ENCODE measurements around the gene CD38. TPM values are rescaled to one million over a fixed set of nuclear protein-coding genes. Genes with fewer than 3 reads are reported as not detected.
A peak's percentile ranks its signal among the peaks of the same experiment; 100 is the strongest.

CD38 gene
- total and polyA plus RNA-seq, 4 donors = 3.2 to 9.4 (median 5.3) TPM

DNA sequence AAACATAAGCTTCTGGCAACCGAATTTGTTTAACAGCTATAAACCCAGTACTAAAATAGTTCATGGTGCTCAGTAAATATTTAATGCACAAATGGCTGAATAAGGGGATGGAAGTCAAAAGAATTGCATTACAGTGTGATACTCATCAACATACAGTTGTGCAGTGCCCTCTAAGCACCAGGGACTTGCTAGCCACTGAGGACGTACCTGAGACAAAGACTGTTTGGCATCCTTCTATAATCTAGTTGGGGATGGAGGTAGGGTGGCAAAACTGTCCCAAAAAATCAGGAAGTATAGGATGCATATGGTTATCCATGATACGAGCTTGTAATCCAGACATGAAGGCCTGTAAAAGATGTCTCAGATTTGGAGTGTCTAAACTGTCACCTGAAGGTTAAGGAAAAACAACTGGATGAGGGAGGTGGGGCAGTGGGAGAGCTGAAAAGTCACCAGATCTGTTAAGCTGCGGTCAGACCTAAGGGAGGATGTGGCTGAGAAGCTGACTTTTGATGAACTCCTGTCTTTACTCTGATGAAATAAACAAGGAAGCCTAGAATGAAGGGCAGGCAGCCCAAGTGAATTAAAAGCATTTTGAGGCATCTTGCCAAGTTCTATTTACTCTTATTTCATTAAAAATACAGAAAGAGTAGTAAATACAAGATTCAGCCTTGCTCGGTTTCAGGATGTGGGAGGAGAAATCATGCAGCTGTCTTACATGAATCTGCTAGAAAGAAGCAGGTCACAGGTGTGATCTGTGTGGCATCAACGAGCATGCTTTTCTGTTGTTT is 12.0 kb upstream of the CD38 start:
- no peak overlapping the region for H3K4me3 ChIP-seq (ENCODE audit: low read depth in 1 of 3, low read length in 3 of 3)
- no peak for DNase-seq (ENCODE audit: low spot score)
- TF ChIP-seq FOXA2 (IDR thresholded peaks at IDR 0.05) = no peak
- no peak for TF ChIP-seq HNF4A (conservative IDR thresholded peaks at IDR 0.05)
- TF ChIP-seq RXRA (IDR thresholded peaks at IDR 0.05) = no peak
- TF ChIP-seq, protein P1, sequence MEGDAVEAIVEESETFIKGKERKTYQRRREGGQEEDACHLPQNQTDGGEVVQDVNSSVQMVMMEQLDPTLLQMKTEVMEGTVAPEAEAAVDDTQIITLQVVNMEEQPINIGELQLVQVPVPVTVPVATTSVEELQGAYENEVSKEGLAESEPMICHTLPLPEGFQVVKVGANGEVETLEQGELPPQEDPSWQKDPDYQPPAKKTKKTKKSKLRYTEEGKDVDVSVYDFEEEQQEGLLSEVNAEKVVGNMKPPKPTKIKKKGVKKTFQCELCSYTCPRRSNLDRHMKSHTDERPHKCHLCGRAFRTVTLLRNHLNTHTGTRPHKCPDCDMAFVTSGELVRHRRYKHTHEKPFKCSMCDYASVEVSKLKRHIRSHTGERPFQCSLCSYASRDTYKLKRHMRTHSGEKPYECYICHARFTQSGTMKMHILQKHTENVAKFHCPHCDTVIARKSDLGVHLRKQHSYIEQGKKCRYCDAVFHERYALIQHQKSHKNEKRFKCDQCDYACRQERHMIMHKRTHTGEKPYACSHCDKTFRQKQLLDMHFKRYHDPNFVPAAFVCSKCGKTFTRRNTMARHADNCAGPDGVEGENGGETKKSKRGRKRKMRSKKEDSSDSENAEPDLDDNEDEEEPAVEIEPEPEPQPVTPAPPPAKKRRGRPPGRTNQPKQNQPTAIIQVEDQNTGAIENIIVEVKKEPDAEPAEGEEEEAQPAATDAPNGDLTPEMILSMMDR (IDR thresholded peaks at IDR 0.05; ENCODE audit: low read depth, low read length, missing input control) = no peak
- TF ChIP-seq, protein P2, sequence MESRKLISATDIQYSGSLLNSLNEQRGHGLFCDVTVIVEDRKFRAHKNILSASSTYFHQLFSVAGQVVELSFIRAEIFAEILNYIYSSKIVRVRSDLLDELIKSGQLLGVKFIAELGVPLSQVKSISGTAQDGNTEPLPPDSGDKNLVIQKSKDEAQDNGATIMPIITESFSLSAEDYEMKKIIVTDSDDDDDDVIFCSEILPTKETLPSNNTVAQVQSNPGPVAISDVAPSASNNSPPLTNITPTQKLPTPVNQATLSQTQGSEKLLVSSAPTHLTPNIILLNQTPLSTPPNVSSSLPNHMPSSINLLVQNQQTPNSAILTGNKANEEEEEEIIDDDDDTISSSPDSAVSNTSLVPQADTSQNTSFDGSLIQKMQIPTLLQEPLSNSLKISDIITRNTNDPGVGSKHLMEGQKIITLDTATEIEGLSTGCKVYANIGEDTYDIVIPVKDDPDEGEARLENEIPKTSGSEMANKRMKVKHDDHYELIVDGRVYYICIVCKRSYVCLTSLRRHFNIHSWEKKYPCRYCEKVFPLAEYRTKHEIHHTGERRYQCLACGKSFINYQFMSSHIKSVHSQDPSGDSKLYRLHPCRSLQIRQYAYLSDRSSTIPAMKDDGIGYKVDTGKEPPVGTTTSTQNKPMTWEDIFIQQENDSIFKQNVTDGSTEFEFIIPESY (IDR thresholded peaks at IDR 0.05) = no peak
- no peak for TF ChIP-seq FOXA1 (IDR thresholded peaks at IDR 0.05)
- TF ChIP-seq SP1 (IDR thresholded peaks at IDR 0.05) = no peak
- TF ChIP-seq EGR1 (IDR thresholded peaks at IDR 0.05; ENCODE audit: low read depth in 2 of 2) = no peak
- TF ChIP-seq HNF4G (IDR thresholded peaks at IDR 0.05) = no peak
- no peak for TF ChIP-seq JUND (IDR thresholded peaks at IDR 0.05)
- TF ChIP-seq, protein P3, sequence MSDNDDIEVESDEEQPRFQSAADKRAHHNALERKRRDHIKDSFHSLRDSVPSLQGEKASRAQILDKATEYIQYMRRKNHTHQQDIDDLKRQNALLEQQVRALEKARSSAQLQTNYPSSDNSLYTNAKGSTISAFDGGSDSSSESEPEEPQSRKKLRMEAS (IDR thresholded peaks at IDR 0.05) = no peak
- WGBS = 60% methylated on average over 6 of the region's 6 CpGs
- H3K4me1 ChIP-seq (ENCODE audit: control insufficient read depth in 4 of 4, insufficient read depth in 4 of 4, low read length in 3 of 4) = peaks cover 0 to 4% (median 0%) of the 10 kb centered on the region in 4 donors
- peak overlapping the region in 1 of 2 donors; percentile 20 for H3K27ac ChIP-seq (ENCODE audit: low read depth in 1 of 2, low read length in 2 of 2)
- H3K9me3 ChIP-seq (ENCODE audit: control insufficient read depth in 4 of 4, low read length in 3 of 4) = no peaks in the 10 kb centered on the region
- no peak overlapping the region for H3K9ac ChIP-seq (ENCODE audit: low read depth in 1 of 2, low read length in 2 of 2)
- H3K27me3 ChIP-seq (ENCODE audit: control insufficient read depth in 4 of 4, insufficient read depth in 4 of 4, low read length in 3 of 4) = no peaks in the 10 kb centered on the region
- H3K36me3 ChIP-seq (ENCODE audit: control insufficient read depth in 4 of 4, insufficient read depth in 3 of 4, low read depth in 1 of 4, low read length in 3 of 4) = no peaks in the 10 kb centered on the region

DNA sequence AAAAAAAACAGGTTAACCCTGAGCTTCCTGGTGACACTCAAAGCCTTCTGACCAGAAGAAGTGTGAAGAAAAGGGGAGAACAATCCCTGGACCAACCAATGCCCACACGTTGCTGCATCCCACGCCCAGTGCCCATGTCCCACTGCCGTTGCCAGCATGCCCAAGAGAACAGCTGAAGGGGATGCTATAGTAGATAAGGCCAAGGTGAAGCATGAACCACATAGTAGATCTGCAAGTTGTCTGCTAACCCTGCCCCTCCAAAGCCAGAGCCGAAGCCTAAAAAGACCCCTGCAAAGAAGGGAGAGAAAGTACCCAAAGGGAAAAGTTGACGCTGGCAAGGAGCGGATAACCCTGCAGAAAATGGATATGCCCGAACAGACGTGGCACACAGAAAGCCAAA is 11.3 kb upstream of the CD38 start:
- no peaks in the 10 kb centered on the region for H3K36me3 ChIP-seq (ENCODE audit: control insufficient read depth in 4 of 4, insufficient read depth in 3 of 4, low read depth in 1 of 4, low read length in 3 of 4)
- no peaks in the 10 kb centered on the region for H3K9me3 ChIP-seq (ENCODE audit: control insufficient read depth in 4 of 4, low read length in 3 of 4)
- no peak overlapping the region for H3K9ac ChIP-seq (ENCODE audit: low read depth in 1 of 2, low read length in 2 of 2)
- H3K27me3 ChIP-seq (ENCODE audit: control insufficient read depth in 4 of 4, insufficient read depth in 4 of 4, low read length in 3 of 4) = no peaks in the 10 kb centered on the region
- 87% methylated on average over 8 of the region's 8 CpGs for WGBS
- TF ChIP-seq GABPA (IDR thresholded peaks at IDR 0.05 in 1 of 2, conservative IDR thresholded peaks at IDR 0.05 in 1 of 2) (no peak), FOXA1 (IDR thresholded peaks at IDR 0.05) (no peak), HNF4G (IDR thresholded peaks at IDR 0.05) (no peak), EGR1 (IDR thresholded peaks at IDR 0.05; ENCODE audit: low read depth in 2 of 2) (no peak), JUND (IDR thresholded peaks at IDR 0.05) (no peak)
- TF ChIP-seq, protein P4, sequence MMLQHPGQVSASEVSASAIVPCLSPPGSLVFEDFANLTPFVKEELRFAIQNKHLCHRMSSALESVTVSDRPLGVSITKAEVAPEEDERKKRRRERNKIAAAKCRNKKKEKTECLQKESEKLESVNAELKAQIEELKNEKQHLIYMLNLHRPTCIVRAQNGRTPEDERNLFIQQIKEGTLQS (IDR thresholded peaks at IDR 0.05) = no peak
- TF ChIP-seq, protein P2 (IDR thresholded peaks at IDR 0.05) = no peak
- H3K27ac ChIP-seq (ENCODE audit: low read depth in 1 of 2, low read length in 2 of 2) = no peak overlapping the region
- H3K4me1 ChIP-seq (ENCODE audit: control insufficient read depth in 4 of 4, insufficient read depth in 4 of 4, low read length in 3 of 4) = peaks cover 0 to 4% (median 0%) of the 10 kb centered on the region in 4 donors
- no peak for DNase-seq (ENCODE audit: low spot score)
- no peak overlapping the region for H3K4me3 ChIP-seq (ENCODE audit: low read depth in 1 of 3, low read length in 3 of 3)
